Measurements from ENCODE around the gene ARHGDIG. TPM values are rescaled to one million over a fixed set of nuclear protein-coding genes. Genes with fewer than 3 reads are reported as not detected.
A peak's percentile ranks its signal among the peaks of the same experiment; 100 is the strongest.

ARHGDIG gene
- total RNA-seq (ENCODE audit: low replicate concordance): 0.84 TPM in 1 of 2 replicates, not detected in the other

DNA sequence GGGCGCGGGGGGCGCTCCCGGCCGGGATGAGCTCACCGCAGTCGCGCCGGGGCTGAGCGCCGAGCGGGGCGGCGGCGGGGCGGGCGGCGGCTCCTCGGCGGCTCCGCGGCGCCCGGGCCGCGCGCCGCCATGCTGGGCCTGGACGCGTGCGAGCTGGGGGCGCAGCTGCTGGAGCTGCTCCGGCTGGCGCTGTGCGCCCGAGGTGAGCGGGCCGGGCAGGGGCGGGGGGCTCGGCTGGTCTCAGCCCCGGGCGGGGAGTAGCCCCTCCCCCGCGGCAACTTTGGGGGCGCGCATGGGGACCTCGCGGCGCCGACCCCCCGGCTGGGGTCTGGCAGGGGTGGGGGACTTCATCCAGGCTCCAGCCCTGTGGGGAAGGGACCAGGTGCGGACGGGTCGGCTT lies at the start of gene ARHGDIG:
Gene ARHGDIG, plus strand, starts transcription at position 40 of the 400 bp plus-strand sequence. Its CDS starts 90 bp downstream, at position 130.
- H3K36me3 ChIP-seq: no peaks in the 10 kb centered on the region
- TF ChIP-seq EZH2phosphoT487 (IDR thresholded peaks at IDR 0.05) (no peak), EZH2 (IDR thresholded peaks at IDR 0.05) (peak; percentile 53)
- TF ChIP-seq, protein P1, sequence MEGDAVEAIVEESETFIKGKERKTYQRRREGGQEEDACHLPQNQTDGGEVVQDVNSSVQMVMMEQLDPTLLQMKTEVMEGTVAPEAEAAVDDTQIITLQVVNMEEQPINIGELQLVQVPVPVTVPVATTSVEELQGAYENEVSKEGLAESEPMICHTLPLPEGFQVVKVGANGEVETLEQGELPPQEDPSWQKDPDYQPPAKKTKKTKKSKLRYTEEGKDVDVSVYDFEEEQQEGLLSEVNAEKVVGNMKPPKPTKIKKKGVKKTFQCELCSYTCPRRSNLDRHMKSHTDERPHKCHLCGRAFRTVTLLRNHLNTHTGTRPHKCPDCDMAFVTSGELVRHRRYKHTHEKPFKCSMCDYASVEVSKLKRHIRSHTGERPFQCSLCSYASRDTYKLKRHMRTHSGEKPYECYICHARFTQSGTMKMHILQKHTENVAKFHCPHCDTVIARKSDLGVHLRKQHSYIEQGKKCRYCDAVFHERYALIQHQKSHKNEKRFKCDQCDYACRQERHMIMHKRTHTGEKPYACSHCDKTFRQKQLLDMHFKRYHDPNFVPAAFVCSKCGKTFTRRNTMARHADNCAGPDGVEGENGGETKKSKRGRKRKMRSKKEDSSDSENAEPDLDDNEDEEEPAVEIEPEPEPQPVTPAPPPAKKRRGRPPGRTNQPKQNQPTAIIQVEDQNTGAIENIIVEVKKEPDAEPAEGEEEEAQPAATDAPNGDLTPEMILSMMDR (IDR thresholded peaks at IDR 0.05): no peak
- Mint-ChIP-seq H3K27me3 (ENCODE audit: insufficient read depth, low read depth) (peaks cover 20% of the 10 kb centered on the region), H3K27ac (no peak within 1 kb of the TSS), H3K4me3 (peak within 1 kb of the TSS; percentile 64), H3K9me3 (no peaks in the 10 kb centered on the region), H3K36me3 (no peaks in the 10 kb centered on the region), H3K4me1 (peaks cover 3% of the 10 kb centered on the region)
- H4K20me1 ChIP-seq (ENCODE audit: low read depth): peaks cover 11% of the 10 kb centered on the region
- H3K9ac ChIP-seq: no peak within 1 kb of the TSS
- H3K9me3 ChIP-seq (ENCODE audit: low read depth): no peaks in the 10 kb centered on the region
- H3K79me2 ChIP-seq (ENCODE audit: low read depth): no peaks in the 10 kb centered on the region
- H2AFZ ChIP-seq (replicated peaks): peak within 1 kb of the TSS; percentile 89
- no peak within 1 kb of the TSS for H3K27ac ChIP-seq
- peaks cover 11% of the 10 kb centered on the region for H3K4me1 ChIP-seq
- H3K4me3 ChIP-seq: peak within 1 kb of the TSS; percentile 72
- H3K27me3 ChIP-seq: peaks cover 68% of the 10 kb centered on the region
- peak; percentile 71 for DNase-seq (ENCODE audit: low spot score)
- peaks cover 18% of the 10 kb centered on the region for H3F3A ChIP-seq (ENCODE audit: low read depth)
- peak within 1 kb of the TSS; percentile 99 for H3K4me2 ChIP-seq

DNA sequence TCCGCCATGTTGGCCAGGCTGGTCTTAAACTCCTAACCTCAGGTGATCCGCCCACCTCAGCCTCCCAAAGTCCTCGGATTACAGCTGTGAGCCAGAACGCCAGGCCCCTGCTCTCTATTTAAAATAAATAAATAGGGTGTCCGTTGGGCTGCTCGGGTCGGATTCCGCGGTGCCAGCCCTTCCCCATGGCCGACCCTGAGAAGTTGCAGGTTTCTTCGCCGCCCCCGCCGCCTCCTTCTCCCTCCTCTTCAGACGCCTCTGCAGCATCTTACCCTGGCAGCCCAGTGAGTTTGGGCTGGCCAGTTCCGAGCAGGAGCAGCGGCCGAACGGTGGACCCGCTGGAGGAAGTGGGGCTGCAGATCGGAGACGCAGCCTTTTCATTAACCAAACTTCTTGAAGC lies 49.4 kb upstream of the ARHGDIG start:
- Histone ChIP-seq H3K36me3 (peaks cover 17% of the 10 kb centered on the region), H3K9ac (no peak overlapping the region), H3K4me1 (peaks cover 12% of the 10 kb centered on the region), H3K27me3 (no peaks in the 10 kb centered on the region), H3K79me2 (ENCODE audit: low read depth) (peaks cover 38% of the 10 kb centered on the region), H3K27ac (no peak overlapping the region), H3K4me2 (no peak overlapping the region), H2AFZ (replicated peaks) (no peak overlapping the region), H3K9me3 (ENCODE audit: low read depth) (no peaks in the 10 kb centered on the region), H3K4me3 (no peak overlapping the region), H4K20me1 (ENCODE audit: low read depth) (peaks cover 34% of the 10 kb centered on the region), H3F3A (ENCODE audit: low read depth) (peaks cover 30% of the 10 kb centered on the region)
- no peak for DNase-seq (ENCODE audit: low spot score)
- H3K4me1 Mint-ChIP-seq: peaks cover 25% of the 10 kb centered on the region
- H3K4me3 Mint-ChIP-seq: peak overlapping the region; percentile 62
- peaks cover 6% of the 10 kb centered on the region for H3K27me3 Mint-ChIP-seq (ENCODE audit: insufficient read depth, low read depth)
- no peaks in the 10 kb centered on the region for H3K9me3 Mint-ChIP-seq
- TF ChIP-seq EZH2 (IDR thresholded peaks at IDR 0.05): no peak
- TF ChIP-seq EZH2phosphoT487 (IDR thresholded peaks at IDR 0.05): no peak
- TF ChIP-seq, protein P1 (IDR thresholded peaks at IDR 0.05): no peak
- H3K27ac Mint-ChIP-seq: no peak overlapping the region
- peaks cover 13% of the 10 kb centered on the region for H3K36me3 Mint-ChIP-seq

DNA sequence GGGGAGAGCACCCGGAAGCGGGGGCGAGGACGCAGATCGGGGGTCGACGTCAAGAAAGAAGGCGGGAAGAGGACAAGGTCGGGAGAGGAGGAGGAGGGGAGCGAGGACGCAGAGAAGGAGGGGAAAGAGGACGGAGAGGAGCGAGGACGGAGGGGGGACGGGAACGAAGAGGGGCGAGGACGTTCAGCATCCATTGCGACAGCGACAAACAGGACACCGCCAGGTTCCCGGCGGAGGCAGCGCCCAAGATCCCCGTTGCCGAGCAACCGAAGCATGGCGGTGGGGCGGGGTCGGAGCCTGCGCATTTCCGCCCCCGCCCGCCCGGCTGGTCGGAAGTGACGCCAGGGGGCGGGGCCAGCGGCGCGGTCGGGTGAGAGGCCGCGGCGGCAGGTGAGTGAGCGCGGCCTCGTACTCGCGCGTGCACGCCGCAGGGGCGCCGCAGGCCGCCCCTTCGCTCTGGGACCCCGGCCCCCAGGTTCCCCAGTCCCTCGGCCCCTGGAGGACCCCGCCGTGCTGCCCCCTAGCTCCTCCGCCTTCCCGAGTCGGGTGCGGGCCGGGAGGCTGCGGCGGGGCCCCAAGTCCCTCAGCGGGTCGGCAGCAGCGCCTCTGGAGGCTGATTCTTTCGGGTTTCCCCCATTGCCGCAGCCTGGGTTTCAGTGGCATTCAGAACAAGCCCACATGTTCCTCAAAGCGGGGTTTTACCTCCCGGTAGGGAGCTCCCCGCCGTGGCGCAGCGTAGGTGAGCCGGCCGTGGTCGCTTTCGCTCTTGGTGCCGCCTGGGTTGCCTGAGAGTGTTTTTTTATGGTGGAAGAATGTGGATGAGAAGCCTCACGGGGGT lies 45.7 kb upstream of the ARHGDIG start, which contains the start of gene FAM234A:
Gene FAM234A, plus strand, starts transcription at position 354 of the 838 bp plus-strand sequence. CDS start 19,593 bp downstream, outside the sequence.
- Histone ChIP-seq H3F3A (ENCODE audit: low read depth) (peaks cover 24% of the 10 kb centered on the region), H3K36me3 (no peaks in the 10 kb centered on the region), H3K9me3 (ENCODE audit: low read depth) (no peaks in the 10 kb centered on the region), H3K27ac (peak within 1 kb of the TSS; percentile 86), H4K20me1 (ENCODE audit: low read depth) (peaks cover 8% of the 10 kb centered on the region), H3K4me2 (peak within 1 kb of the TSS; percentile 79), H3K9ac (peak within 1 kb of the TSS; percentile 76), H2AFZ (replicated peaks) (peak within 1 kb of the TSS; percentile 96), H3K79me2 (ENCODE audit: low read depth) (peaks cover 44% of the 10 kb centered on the region), H3K4me1 (no peaks in the 10 kb centered on the region), H3K4me3 (peak within 1 kb of the TSS; percentile 79), H3K27me3 (no peaks in the 10 kb centered on the region)
- Mint-ChIP-seq H3K27ac (peak within 1 kb of the TSS; percentile 94), H3K9me3 (peaks cover 2% of the 10 kb centered on the region), H3K36me3 (peaks cover 7% of the 10 kb centered on the region), H3K4me3 (peak within 1 kb of the TSS; percentile 99), H3K4me1 (peaks cover 14% of the 10 kb centered on the region), H3K27me3 (ENCODE audit: insufficient read depth, low read depth) (peaks cover 6% of the 10 kb centered on the region)
- TF ChIP-seq, protein P1 (IDR thresholded peaks at IDR 0.05): peak; percentile 58
- no peak for TF ChIP-seq EZH2 (IDR thresholded peaks at IDR 0.05)
- no peak for TF ChIP-seq EZH2phosphoT487 (IDR thresholded peaks at IDR 0.05)
- peak; percentile 99 for DNase-seq (ENCODE audit: low spot score)
